ENCODE data around the gene SASH1.

GRCh38 chr6:148530394-148530953 is 187.8 kb downstream of the SASH1 start:
- TF ChIP-seq POLR2A (IDR thresholded peaks at IDR 0.05) (no peak), CTCF (IDR thresholded peaks at IDR 0.05) (no peak), EP300 (IDR thresholded peaks at IDR 0.05) (no peak)

All from sigmoid colon (tissue), 4 donors.